ENCODE data around the gene CUL1. TPM values are rescaled to one million over a fixed set of nuclear protein-coding genes. Genes with fewer than 3 reads are reported as not detected.

Gene CUL1
- total RNA-seq, 1 experiment from 2014 or later, result 72.3 TPM

GRCh38 chr7:148706368-148706767 is 7.7 kb downstream of the CUL1 start:
- no peaks in the 10 kb centered on the region for H3K27me3 Mint-ChIP-seq (ENCODE audit: low read depth)
- no peak overlapping the region for H3K4me3 Mint-ChIP-seq
- Histone ChIP-seq H2BK12ac (ENCODE audit: insufficient read length, low read depth, low read length) (no peak overlapping the region), H3K4me1 (ENCODE audit: insufficient read depth, low read length) (peaks cover 22% of the 10 kb centered on the region), H2BK5ac (ENCODE audit: insufficient read length, low read length) (no peak overlapping the region), H3K56ac (ENCODE audit: insufficient read length, low read depth, low read length) (no peak overlapping the region), H2AK5ac (ENCODE audit: insufficient read length, low read length) (no peak overlapping the region), H4K5ac (ENCODE audit: insufficient read length, low read depth, low read length) (no peak overlapping the region), H3K9ac (ENCODE audit: extremely low read depth, insufficient read length, low read length) (no peak overlapping the region), H3K23me2 (ENCODE audit: insufficient read length, low read depth, low read length, poor library complexity, severe bottlenecking) (no peaks in the 10 kb centered on the region), H2AFZ (ENCODE audit: low read length) (no peak overlapping the region), H3K27me3 (ENCODE audit: insufficient read depth, low read length) (no peaks in the 10 kb centered on the region), H3K4me2 (ENCODE audit: insufficient read depth, insufficient read length, low read length) (no peak overlapping the region), H3K79me2 (ENCODE audit: insufficient read depth, low read length) (peaks cover 66% of the 10 kb centered on the region), H4K20me1 (ENCODE audit: control insufficient read depth, insufficient read depth, insufficient read length) (no peaks in the 10 kb centered on the region), H2BK15ac (ENCODE audit: low read depth, low read length) (no peak overlapping the region), H4K91ac (ENCODE audit: insufficient read length, low read depth, low read length) (no peak overlapping the region), H3K9me3 (ENCODE audit: control insufficient read depth, low read depth, low read length) (no peaks in the 10 kb centered on the region), H3K27ac (ENCODE audit: insufficient read length, low read depth, low read length) (no peak overlapping the region), H3K79me1 (ENCODE audit: insufficient read depth, low read depth, low read length, poor library complexity, severe bottlenecking) (peaks cover 6% of the 10 kb centered on the region), H2BK120ac (ENCODE audit: low read depth, low read length, poor library complexity, severe bottlenecking) (no peak overlapping the region), H2BK20ac (ENCODE audit: low read depth, low read length, poor library complexity, severe bottlenecking) (no peak overlapping the region), H3K23ac (ENCODE audit: insufficient read length, low read depth, low read length) (no peak overlapping the region), H4K8ac (replicated peaks; ENCODE audit: insufficient read length, low read depth, low read length) (no peak overlapping the region), H3K18ac (ENCODE audit: insufficient read length, low read depth, low read length) (no peak overlapping the region), H3T11ph (ENCODE audit: low read length) (no peak overlapping the region), H3K14ac (ENCODE audit: insufficient read depth, low read length) (no peak overlapping the region), H3K4ac (ENCODE audit: low read depth, low read length) (no peak overlapping the region)
- no peaks in the 10 kb centered on the region for H3K9me3 Mint-ChIP-seq
- no peak for TF ChIP-seq CTCF (conservative IDR thresholded peaks at IDR 0.05)
- peaks cover 0 to 2% (median 0%) of the 10 kb centered on the region in 3 experiments; a peak in 1 of 7 replicates for H3K36me3 Mint-ChIP-seq (ENCODE audit: insufficient read depth in 1 of 3, low read depth in 3 of 3)
- peaks cover 70 to 76% of the 10 kb centered on the region in 2 experiments for H3K4me1 Mint-ChIP-seq
- no peak overlapping the region for H3K27ac Mint-ChIP-seq
- no CpG with 5 or more reads among the region's 5 CpGs for WGBS (ENCODE audit: extremely low coverage, insufficient read length, low lambda C conversion rate)
- DNase-seq, result no peak
